ENCODE results near the gene GJB3. TPM values are rescaled to one million over a fixed set of nuclear protein-coding genes. Genes with fewer than 3 reads are reported as not detected.

The GJB3 gene
- total RNA-seq, 1 experiment from 2014 or later = 89.9 TPM

DNA sequence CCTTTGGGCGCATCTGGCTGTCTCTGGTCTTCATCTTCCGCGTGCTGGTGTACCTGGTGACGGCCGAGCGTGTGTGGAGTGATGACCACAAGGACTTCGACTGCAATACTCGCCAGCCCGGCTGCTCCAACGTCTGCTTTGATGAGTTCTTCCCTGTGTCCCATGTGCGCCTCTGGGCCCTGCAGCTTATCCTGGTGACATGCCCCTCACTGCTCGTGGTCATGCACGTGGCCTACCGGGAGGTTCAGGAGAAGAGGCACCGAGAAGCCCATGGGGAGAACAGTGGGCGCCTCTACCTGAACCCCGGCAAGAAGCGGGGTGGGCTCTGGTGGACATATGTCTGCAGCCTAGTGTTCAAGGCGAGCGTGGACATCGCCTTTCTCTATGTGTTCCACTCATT, 23.6 kb upstream of the GJB3 start:
- Histone ChIP-seq H3F3A (ENCODE audit: low read length, unreplicated experiment) (no peaks in the 10 kb centered on the region), H3K4me2 (ENCODE audit: low read length) (no peak overlapping the region), H3K27me3 (ENCODE audit: low read length) (no peaks in the 10 kb centered on the region), H3K9me2 (replicated peaks; ENCODE audit: low read length) (no peaks in the 10 kb centered on the region), H3K27ac (ENCODE audit: low read length) (no peak overlapping the region), H3K4me1 (ENCODE audit: insufficient read depth, low read length) (peaks cover 47% of the 10 kb centered on the region), H2AFZ (ENCODE audit: low read length) (no peak overlapping the region), H3K9ac (ENCODE audit: low read length) (no peak overlapping the region), H4K20me1 (ENCODE audit: low read length) (no peaks in the 10 kb centered on the region), H3K4me3 (ENCODE audit: low read length) (no peak overlapping the region), H3K36me3 (ENCODE audit: low read depth, low read length) (no peaks in the 10 kb centered on the region), H3K79me2 (ENCODE audit: low read length) (no peaks in the 10 kb centered on the region), H3K9me3 (ENCODE audit: low read length) (no peaks in the 10 kb centered on the region)
- ChIA-PET POLR2A (ENCODE audit: unreplicated experiment) (no interaction called here), CTCF (no interaction called here)
- DNase-seq = no peak
- BruUV-seq (replicated peaks) = no TSS peak
- ATAC-seq = no peak
- intact Hi-C loops (cut with micrococcal nuclease) = no loop called here
- TF ChIP-seq EZH2phosphoT487 (IDR thresholded peaks at IDR 0.05; ENCODE audit: borderline replicate concordance, low read length) (no peak), EZH2 (IDR thresholded peaks at IDR 0.05; ENCODE audit: low read length, unreplicated experiment) (no peak), CTCF (conservative IDR thresholded peaks at IDR 0.05; ENCODE audit: low read depth, low read length) (no peak)

GRCh38 chr1:34758751-34759150, 22.3 kb upstream of the GJB3 start:
- POLR2A ChIA-PET (ENCODE audit: unreplicated experiment) = no interaction called here
- DNase-seq = peak; percentile 10
- no peaks in the 10 kb centered on the region for H3K36me3 ChIP-seq (ENCODE audit: low read depth, low read length)
- H3K4me1 ChIP-seq (ENCODE audit: insufficient read depth, low read length) = peaks cover 51% of the 10 kb centered on the region
- H3K27me3 ChIP-seq (ENCODE audit: low read length) = no peaks in the 10 kb centered on the region
- H4K20me1 ChIP-seq (ENCODE audit: low read length) = no peaks in the 10 kb centered on the region
- H3K4me3 ChIP-seq (ENCODE audit: low read length) = no peak overlapping the region
- no peaks in the 10 kb centered on the region for H3K9me3 ChIP-seq (ENCODE audit: low read length)
- H3K4me2 ChIP-seq (ENCODE audit: low read length) = no peak overlapping the region
- intact Hi-C loops (cut with micrococcal nuclease) = no loop called here
- no peaks in the 10 kb centered on the region for H3K9me2 ChIP-seq (replicated peaks; ENCODE audit: low read length)
- ATAC-seq = no peak
- no peak overlapping the region for H3K27ac ChIP-seq (ENCODE audit: low read length)
- BruUV-seq (replicated peaks) = no TSS peak
- CTCF ChIA-PET = no interaction called here
- H3K9ac ChIP-seq (ENCODE audit: low read length) = no peak overlapping the region
- H2AFZ ChIP-seq (ENCODE audit: low read length) = no peak overlapping the region
- TF ChIP-seq EZH2 (IDR thresholded peaks at IDR 0.05; ENCODE audit: low read length, unreplicated experiment) = no peak
- no peak for TF ChIP-seq EZH2phosphoT487 (IDR thresholded peaks at IDR 0.05; ENCODE audit: borderline replicate concordance, low read length)
- H3F3A ChIP-seq (ENCODE audit: low read length, unreplicated experiment) = no peaks in the 10 kb centered on the region
- H3K79me2 ChIP-seq (ENCODE audit: low read length) = no peaks in the 10 kb centered on the region

DNA sequence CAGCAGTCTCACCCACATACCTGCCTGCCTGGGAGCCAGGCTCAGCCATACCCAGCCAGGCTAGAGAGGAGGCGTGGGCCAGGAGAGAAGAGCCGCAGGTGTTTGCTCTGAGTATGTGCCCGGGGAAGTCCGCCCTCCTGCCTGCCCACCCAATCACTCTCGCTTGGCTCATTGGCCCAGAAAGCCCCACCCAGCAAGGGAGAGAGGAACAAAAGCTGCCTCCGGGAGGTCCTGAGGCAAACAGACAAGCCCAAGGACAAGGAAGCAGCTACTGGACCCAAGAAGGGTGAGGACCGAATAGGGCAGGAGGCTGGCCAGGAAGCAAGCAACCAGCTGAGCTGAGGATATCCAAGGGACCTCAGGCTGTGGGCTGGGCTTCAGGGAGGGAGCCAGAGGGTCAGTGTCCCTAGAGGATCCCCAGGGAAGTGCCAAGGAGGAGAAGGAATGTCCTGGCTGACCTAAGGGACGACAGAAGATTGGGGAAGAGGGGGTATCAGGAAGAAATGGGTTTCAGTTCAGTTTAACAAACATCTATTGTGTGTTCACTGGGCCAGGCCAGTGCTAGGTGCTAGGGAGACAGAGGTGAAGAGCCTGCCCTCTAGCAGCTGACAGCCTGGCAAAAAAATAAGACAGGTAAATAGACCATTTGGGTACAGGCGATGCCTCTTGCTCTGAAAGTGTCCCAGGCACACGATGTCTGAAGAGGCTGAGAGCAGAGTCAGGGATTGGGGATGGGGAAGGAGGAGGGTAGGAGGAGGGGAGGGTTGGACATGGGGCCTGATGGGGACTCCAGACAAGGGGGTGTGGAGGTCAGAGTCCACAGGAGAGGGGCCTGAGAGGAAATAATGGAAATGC, 21.3 kb upstream of the GJB3 start, which contains the start of gene GJB4:
Gene GJB4 (plus strand): TSS at position 238 of the 855 bp plus-strand sequence. CDS start 1,515 bp downstream, outside the sequence.
- Histone ChIP-seq H3K9ac (ENCODE audit: low read length) (no peak within 1 kb of the TSS), H3K79me2 (ENCODE audit: low read length) (no peaks in the 10 kb centered on the region), H3K4me1 (ENCODE audit: insufficient read depth, low read length) (peaks cover 51% of the 10 kb centered on the region), H3K27me3 (ENCODE audit: low read length) (no peaks in the 10 kb centered on the region), H3K4me2 (ENCODE audit: low read length) (no peak within 1 kb of the TSS), H3K4me3 (ENCODE audit: low read length) (no peak within 1 kb of the TSS), H2AFZ (ENCODE audit: low read length) (no peak within 1 kb of the TSS), H3K36me3 (ENCODE audit: low read depth, low read length) (no peaks in the 10 kb centered on the region), H3K9me2 (replicated peaks; ENCODE audit: low read length) (no peaks in the 10 kb centered on the region), H3K9me3 (ENCODE audit: low read length) (no peaks in the 10 kb centered on the region), H3F3A (ENCODE audit: low read length, unreplicated experiment) (no peaks in the 10 kb centered on the region), H4K20me1 (ENCODE audit: low read length) (no peaks in the 10 kb centered on the region), H3K27ac (ENCODE audit: low read length) (no peak within 1 kb of the TSS)
- ATAC-seq (no peak), DNase-seq (no peak)
- intact Hi-C loops (cut with micrococcal nuclease) = no loop called here
- TF ChIP-seq CTCF (conservative IDR thresholded peaks at IDR 0.05; ENCODE audit: low read depth, low read length) = no peak
- no peak for TF ChIP-seq EZH2 (IDR thresholded peaks at IDR 0.05; ENCODE audit: low read length, unreplicated experiment)
- no peak for TF ChIP-seq EZH2phosphoT487 (IDR thresholded peaks at IDR 0.05; ENCODE audit: borderline replicate concordance, low read length)
- no TSS peak for BruUV-seq (replicated peaks)
- ChIA-PET CTCF (no interaction called here), POLR2A (ENCODE audit: unreplicated experiment) (no interaction called here)

Data from PC-3 (cell line).